IPS-NIHi11 (cell line): Measurements from ENCODE around the gene GHITM.
"Not testable (repeated sequence)": the region's sequence is repeated elsewhere in the genome, so short reads cannot be mapped to it uniquely, and the experiment has no call there.

Source experiments
- DNase-seq: peaks from one replicate; pipeline ENCODE4 v3.0.0; 2012; ENCODE audit warnings: mixed read lengths, low spot score

The GHITM gene

DNA sequence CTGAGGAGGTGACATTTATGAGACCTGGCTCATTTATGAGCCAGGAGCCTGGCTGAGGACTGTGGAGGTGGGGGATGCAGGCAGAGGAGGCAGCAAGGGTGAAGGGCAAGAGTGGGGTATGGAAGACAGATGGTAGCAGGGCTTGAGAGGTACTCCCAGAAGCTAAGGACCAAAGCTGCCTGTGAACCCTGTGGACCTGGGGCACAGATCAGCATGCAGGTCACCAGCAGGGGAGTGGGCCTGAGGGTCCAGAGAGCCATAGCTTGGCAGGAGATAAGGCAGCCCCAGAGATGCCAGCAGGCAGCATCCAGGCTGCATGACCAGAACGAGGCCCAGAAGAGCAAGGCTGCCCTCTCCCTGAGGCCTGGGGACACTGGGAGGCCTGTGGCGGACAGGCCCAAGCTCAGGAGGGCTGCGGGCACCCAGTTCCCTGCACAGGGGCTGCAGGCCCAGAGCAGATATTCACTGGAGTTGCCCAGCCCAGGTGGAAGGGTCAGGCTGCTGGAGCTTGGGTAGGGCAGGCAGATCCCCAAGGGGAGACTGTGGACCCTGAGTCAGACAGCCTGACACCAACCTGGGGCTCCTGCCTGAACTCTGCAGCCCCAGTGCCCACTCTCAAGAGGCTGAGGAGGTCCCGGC lies 37.6 kb downstream of the GHITM start:
- DNase-seq, result no peak

- no peak for DNase-seq
Measured at GRCh38 chr10:84177541-84178141, 38.3 kb downstream of the GHITM start.

DNA sequence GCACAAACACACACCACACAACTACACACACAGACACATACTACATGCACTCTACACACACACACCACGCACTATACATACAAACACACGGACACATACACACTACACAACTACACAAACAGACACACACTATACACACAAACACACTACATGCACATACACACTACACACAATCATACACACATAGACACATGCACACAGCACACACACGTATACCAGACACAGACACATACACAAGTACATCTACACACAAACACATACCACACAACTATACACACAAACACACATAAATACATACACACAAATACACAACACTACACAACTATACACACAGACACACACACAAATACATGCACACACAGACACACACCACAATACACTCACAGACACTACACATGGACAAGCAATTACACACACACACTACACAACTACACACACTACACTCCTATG lies 38.9 kb downstream of the GHITM start:
- DNase-seq, result no peak

- no peak for DNase-seq
Measured at GRCh38 chr10:84179059-84179710, 39.9 kb downstream of the GHITM start.

DNA sequence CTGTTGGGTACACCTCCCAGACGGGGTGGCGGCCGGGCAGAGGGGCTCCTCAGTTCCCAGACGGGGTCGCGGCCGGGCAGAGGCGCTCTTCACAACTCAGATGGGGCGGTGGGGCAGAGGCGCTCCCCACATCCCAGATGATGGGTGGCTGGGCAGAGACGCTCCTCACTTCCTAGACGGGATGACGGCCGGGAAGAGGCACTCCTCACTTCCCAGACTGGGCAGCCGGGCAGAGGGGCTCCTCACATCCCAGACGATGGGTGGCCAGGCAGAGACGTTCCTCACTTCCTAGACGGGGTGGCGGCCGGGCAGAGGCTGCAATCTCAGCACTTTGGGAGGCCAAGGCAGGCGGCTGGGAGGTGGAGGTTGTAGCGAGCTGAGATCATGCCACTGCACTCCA lies 41.1 kb downstream of the GHITM start:
- DNase-seq, result not testable (repeated sequence)

DNA sequence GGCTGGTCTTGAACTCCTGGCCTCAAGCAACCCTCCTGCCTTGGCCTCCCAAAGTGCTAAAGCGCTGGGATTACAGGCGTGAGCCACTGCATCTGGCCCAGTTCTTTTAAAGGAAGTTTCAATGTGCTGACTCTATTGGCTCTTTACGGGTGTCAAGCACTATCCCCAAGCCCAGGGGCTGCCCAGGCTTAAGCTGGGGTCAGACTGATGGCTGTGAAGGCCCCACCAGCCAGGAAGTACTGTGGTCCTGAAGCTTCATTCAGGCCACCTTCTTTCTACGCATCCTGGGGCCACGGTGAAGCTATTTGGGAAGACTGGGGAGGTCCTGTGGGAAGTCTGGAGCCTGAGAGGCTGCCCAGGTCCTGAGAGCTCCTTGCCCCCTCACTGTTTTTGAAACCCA lies 42.3 kb downstream of the GHITM start:
- DNase-seq, result no peak

DNA sequence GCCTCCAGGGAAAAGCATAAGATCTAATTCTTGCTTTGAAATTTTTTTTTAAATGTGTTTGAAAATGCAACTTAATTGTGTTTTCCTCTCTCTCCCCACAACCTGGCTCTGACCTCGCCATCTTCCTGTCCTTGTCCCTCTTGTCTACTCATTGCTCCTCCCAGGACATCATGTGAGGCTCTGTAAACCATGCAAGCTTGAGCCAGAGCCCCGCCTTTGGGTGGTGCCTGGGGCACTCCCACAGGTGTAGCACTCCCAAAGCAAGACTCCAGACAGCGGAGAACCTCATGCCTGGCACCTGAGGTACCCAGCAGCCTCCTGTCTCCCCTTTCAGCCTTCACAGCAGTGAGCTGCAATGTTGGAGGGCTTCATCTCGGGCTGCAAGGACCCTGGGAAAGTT lies 45.2 kb downstream of the GHITM start:
- DNase-seq, result no peak

DNA sequence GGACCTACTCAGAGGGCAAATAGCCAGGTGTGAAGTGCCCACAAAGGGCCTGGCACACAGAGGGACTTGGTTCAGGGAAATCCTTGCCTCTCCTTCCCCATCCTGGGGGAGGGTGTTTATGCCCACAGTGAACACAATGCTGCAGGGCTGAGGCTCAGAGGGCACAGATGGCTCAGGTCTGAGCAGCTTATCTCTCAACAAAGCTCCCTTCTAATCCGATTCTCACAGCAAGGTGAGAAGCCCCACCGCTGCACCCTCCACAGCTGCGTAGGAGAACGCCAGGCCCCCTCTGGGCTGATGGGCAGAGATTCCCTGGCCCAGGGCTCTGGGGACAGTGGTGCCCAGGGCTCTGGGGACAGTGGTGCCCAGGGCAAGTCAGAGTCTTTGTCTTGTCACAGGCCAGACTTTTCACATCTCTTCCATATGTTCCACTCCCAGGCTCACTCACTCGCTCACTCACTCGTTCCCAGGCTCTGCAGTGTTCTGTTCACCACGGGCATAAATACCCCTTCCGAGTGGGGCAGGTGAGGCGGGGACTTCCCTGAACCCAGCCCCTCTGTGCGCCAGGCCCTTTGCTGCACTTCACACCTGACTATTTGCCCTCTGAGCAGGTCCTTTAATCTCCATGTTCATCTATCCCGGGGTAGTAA lies 46.3 kb downstream of the GHITM start:
- no peak for DNase-seq

DNA sequence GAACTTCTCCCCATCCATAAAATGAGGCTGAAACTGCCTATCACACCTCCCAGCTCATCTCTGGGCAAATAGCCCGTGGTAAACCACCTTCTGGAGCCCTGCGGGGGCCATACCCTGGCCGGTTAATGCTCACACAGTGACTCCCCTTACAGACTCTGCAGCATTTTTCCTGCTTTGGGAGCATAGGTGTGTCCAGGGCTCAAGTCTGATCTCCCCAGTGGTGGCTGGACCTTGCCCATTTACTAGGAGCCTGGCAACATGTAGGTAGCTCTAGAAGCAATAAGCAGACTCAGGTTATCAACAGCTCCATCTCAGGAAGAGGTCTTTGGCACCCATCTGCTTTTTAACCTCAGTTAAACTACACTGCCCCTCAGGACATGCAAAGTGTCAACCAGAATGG lies 49.5 kb downstream of the GHITM start:
- no peak for DNase-seq

- DNase-seq, result no peak
Measured at GRCh38 chr10:84190621-84191020, 51.3 kb downstream of the GHITM start.

DNA sequence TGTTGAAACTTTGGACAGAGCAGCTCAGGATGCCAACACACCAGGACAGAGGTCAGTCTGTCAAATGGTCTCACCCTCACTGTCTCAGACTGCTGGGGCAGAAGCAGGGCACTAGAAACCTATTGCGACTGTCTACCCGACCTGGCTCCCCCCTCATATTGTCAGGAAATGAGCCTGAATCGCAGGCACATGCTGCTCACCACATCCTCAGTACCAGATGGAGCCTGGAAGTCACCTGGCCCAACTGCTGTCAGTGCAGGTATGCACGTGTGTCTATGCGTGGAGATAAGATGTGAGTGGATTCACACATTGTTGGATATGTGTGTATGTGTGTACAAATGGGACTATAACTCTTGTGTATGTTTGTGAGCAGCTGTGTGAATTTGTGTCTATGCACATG lies 51.8 kb downstream of the GHITM start:
- no peak for DNase-seq

- no peak for DNase-seq
Measured at GRCh38 chr10:84193327-84193726, 54.0 kb downstream of the GHITM start.

GRCh38 chr10:84193846-84194423 lies 54.6 kb downstream of the GHITM start:
- DNase-seq, result no peak

DNA sequence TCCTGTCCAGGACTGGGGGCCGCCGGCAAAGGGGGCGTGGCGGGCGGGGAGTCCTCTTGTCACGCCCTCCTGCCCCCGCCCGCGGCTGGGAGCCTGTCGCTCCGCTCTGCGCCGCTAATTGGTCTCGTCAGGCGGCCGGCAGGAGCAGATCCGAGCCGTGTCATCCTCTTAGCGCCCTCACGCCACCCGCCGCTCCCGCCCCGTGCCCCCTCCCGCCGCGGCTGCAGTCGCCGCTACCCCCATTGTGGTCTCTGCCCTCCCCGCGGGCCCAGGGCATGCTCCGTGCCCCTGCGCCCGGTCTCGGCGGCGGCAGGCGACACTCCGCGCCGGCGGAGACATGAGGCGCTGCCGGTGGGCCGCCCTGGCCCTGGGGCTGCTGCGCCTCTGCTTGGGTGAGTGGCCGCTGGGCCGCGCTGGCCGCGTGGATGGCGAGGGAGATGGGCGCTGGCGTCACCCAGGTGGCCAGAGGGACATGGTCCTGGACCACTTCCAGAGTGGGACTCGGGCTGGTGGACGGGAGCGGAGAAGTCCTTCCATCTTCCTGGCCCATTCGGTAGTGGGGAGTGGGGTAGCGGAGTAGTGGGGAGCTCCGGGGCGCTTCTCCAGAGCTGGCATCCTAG lies 55.2 kb downstream of the GHITM start, which contains the start of gene CDHR1:
TSS of gene CDHR1 (plus strand) at position 114 of the 620 bp plus-strand sequence. CDS start at position 338, 224 bp downstream.
- DNase-seq, result peak; percentile 84

DNA sequence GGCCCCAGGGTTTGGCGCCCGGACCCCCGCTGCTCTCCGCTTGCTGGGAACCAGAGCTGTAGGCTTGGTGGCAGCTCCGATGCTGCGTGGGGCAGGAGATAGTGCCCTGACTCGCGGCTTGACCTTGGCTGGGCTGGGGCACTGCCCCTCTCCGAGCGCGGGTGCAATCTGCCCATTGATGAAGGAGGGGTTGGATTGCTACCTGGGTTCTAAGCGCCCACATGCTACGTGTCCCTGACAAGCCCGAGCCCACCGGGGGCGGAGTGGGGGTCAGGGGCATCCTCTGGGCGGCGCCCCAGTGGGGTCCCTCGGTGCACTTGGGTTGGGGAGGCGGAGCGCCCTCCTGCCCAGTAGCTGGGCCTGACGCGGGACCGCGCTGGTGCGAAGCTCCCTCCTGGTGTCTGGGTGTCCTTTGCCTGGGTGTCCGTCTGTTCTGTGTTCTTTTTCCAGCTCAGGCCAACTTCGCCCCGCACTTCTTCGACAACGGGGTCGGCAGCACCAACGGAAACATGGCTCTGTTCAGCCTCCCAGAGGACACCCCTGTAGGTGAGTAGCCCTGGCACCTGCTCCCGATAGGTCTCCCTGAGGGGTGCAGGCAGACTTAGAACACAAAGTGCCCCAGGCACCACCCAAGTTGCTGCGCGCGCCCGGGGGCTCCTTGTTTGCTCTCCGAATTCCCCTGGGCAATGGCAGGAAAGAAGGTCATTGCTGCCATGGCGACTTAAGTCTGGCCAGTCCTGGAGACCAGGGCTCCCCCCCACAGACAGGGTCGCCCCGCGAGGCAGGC lies 55.9 kb downstream of the GHITM start:
- no peak for DNase-seq

DNA sequence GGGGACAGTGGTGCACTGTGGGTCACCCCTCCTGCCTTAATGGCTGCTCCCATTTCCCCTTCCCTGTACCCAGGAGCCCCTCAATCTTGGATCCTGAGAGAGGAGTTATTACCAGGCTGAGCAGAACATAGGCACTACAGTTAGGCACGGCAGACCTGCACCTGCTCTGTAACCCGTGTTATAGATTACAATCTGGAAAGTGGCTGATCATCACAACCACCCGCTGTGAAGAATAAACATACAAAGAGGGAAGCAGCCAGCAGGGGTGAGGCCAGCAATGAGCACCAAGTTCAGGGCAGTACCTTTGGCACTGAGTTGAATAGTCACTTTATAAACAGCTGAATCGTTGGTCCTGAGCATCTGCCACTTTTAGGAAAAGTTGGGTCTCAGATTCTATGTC lies 56.8 kb downstream of the GHITM start:
- no peak for DNase-seq

GRCh38 chr10:84196941-84197340 lies 57.6 kb downstream of the GHITM start:
- DNase-seq, result no peak

DNA sequence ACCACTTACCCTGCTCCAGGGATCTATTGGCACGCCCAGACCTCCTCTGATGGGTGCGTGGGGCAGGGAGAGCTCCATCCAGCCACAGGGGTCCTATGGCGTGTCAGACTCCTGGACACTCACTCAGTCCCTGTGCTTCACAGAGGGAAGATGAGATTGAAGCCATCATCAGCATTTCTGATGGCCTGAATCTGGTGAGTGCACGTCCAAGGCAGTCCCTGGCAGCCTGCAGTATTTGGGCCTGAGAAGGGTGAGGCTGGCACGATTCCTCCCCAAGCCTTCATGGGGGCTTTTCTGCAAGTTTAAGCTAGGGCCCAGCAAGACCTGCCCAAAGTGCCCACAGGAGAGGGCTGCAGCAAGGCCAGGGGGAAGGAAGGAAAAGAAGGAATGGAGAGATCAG lies 58.3 kb downstream of the GHITM start:
- no peak for DNase-seq

DNA sequence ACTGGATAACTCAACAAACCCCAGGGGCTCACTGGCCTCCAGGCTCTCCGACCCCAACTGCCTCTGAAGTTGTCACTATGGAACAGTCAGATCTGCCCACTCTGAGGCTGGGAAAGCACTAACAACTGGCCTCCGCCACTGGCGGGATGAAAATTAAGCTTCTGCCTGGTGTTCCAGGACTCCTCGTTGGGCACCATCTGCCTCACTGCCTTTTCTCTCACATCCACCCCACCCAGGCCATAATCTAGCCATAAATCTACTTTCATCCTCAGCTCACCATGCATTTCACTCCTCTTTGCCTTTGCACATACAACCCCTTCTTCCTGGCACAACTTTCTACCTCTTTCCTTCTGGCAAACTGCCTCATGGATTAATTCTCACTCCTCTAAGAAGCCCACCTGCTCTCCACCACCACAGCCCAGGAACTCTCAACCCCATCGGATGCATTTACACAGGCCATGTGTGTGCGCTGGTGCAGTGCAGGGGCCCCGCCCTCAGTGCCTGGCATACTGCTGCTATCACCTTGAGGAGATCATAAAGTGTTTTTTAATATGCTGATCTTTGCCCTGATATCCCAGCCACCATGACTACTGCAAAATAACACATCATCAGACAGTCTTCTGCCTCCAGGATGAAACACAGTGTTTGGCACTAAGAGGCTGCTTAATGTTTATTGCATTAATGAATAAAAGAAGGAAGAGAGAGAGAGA lies 59.1 kb downstream of the GHITM start:
- no peak for DNase-seq

- DNase-seq, result no peak
Measured at GRCh38 chr10:84200537-84201243, 61.4 kb downstream of the GHITM start.
